ENCODE results near the gene KRTAP10-2. TPM values are rescaled to one million over a fixed set of nuclear protein-coding genes. Genes with fewer than 3 reads are reported as not detected.
A peak's percentile ranks its signal among the peaks of the same experiment; 100 is the strongest.

KRTAP10-2 gene
- total and polyA plus RNA-seq, 2 donors (not counting 1 experiment from before 2014, with no cell fraction given), result not detected

DNA sequence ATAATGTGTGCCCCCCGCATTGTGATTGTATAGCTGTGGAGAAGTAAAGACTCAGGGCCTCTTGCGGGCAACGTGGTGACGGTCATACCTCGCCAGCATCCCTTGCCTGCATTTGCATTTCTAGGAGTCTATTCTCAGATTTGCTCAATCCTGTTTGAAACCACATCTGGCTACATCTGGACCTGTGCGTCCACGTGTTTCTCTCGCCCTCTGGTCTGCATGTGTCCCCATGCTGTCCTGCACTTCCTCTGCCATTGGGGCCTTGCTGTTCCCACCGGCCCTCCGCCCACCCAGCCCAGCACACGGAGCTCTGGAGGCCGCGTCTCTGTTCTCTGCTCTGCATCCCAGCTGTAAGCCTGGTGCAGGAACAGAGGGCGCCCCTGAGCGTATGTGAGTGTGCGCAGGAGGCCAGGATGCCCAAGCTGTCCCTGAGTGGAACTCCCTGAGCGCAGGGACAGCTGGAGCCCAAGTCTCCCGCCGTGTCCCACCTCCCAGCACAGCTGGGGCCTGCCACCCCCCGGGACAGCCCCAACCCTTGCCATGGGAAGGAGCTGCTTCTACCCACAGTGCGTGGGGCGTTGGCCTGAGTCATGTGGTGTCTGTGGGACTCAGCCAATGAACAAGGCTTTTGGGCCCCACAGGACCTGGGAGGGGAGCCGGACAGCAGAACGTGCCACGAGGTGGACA, 1.6 kb downstream of the KRTAP10-2 start:
- H3K4me2 ChIP-seq (ENCODE audit: extremely low read depth, insufficient read depth, low read length), result no peak overlapping the region
- no peaks in the 10 kb centered on the region for H3K36me3 ChIP-seq (ENCODE audit: control insufficient read depth, insufficient read depth, low read length)
- H3K4me1 ChIP-seq (ENCODE audit: control insufficient read depth, extremely low read depth, insufficient read depth, low read length), result no peaks in the 10 kb centered on the region
- no peak overlapping the region for H3K4me3 ChIP-seq (replicated peaks in 1 of 4; ENCODE audit: control extremely low read depth in 1 of 4, insufficient read depth in 1 of 4, low read depth in 3 of 4, low read length in 4 of 4)
- no peaks in the 10 kb centered on the region for H3K27me3 ChIP-seq (ENCODE audit: control insufficient read depth, insufficient read depth, low read length)
- no peaks in the 10 kb centered on the region for H3K9me3 ChIP-seq (ENCODE audit: control insufficient read depth, insufficient read depth, low read depth, low read length)
- H4K20me1 ChIP-seq (ENCODE audit: control insufficient read depth, extremely low read depth, insufficient read depth, low read length), result no peaks in the 10 kb centered on the region
- no peak for TF ChIP-seq EZH2 (IDR thresholded peaks at IDR 0.05; ENCODE audit: low read length, missing control alignments)
- TF ChIP-seq, protein P1, sequence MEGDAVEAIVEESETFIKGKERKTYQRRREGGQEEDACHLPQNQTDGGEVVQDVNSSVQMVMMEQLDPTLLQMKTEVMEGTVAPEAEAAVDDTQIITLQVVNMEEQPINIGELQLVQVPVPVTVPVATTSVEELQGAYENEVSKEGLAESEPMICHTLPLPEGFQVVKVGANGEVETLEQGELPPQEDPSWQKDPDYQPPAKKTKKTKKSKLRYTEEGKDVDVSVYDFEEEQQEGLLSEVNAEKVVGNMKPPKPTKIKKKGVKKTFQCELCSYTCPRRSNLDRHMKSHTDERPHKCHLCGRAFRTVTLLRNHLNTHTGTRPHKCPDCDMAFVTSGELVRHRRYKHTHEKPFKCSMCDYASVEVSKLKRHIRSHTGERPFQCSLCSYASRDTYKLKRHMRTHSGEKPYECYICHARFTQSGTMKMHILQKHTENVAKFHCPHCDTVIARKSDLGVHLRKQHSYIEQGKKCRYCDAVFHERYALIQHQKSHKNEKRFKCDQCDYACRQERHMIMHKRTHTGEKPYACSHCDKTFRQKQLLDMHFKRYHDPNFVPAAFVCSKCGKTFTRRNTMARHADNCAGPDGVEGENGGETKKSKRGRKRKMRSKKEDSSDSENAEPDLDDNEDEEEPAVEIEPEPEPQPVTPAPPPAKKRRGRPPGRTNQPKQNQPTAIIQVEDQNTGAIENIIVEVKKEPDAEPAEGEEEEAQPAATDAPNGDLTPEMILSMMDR (conservative IDR thresholded peaks at IDR 0.05 in 1 of 2, IDR thresholded peaks at IDR 0.05 in 1 of 2; ENCODE audit: low read depth in 1 of 2, low read length in 2 of 2), result no peak
- H3K79me2 ChIP-seq (ENCODE audit: control insufficient read depth, insufficient read depth, low read length), result no peaks in the 10 kb centered on the region
- H3K27ac ChIP-seq (ENCODE audit: insufficient read depth, low read length), result no peak overlapping the region
- H3K9ac ChIP-seq (ENCODE audit: insufficient read depth, low read length), result no peak overlapping the region
- H2AFZ ChIP-seq (ENCODE audit: low read length), result no peak overlapping the region
- DNase-seq (ENCODE audit: low read depth in 2 of 2), result no peak

- peak in 1 of 2 donors; percentile 9 for DNase-seq (ENCODE audit: low read depth in 2 of 2)
- no peak overlapping the region for H2AFZ ChIP-seq (ENCODE audit: low read length)
Observed at GRCh38 chr21:44548922-44549321, 2.4 kb downstream of the KRTAP10-2 start.

DNA sequence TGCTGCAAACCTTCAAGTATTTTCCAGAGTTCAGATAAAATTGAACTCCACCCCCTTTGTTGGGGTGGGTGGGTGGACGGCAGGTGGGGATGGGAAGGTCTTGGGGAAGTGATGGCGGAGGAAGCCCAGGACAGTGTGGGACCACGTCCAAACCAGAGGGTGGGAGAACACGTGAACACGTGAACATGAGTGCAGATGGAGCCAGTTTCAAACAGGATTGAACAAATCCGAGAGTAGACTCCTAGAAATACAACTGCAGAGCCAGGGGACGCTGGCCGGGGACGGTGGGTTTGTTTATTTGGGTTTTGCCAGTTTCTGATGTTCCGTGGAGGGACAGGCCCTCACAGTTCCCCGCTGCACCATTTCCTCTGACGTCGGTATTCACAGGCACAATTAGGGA, 2.9 kb downstream of the KRTAP10-2 start:
- Histone ChIP-seq H3K4me3 (replicated peaks in 1 of 4; ENCODE audit: control extremely low read depth in 1 of 4, insufficient read depth in 1 of 4, low read depth in 3 of 4, low read length in 4 of 4) (no peak overlapping the region), H2AFZ (ENCODE audit: low read length) (no peak overlapping the region)

More at GRCh38 chr21:44548922-44549321, 2.4 kb downstream of the KRTAP10-2 start:
- Histone ChIP-seq H3K27me3 (ENCODE audit: control insufficient read depth, insufficient read depth, low read length) (no peaks in the 10 kb centered on the region), H3K9me3 (ENCODE audit: control insufficient read depth, insufficient read depth, low read depth, low read length) (no peaks in the 10 kb centered on the region), H3K36me3 (ENCODE audit: control insufficient read depth, insufficient read depth, low read length) (no peaks in the 10 kb centered on the region), H3K79me2 (ENCODE audit: control insufficient read depth, insufficient read depth, low read length) (no peaks in the 10 kb centered on the region), H3K27ac (ENCODE audit: insufficient read depth, low read length) (no peak overlapping the region), H4K20me1 (ENCODE audit: control insufficient read depth, extremely low read depth, insufficient read depth, low read length) (no peaks in the 10 kb centered on the region), H3K4me1 (ENCODE audit: control insufficient read depth, extremely low read depth, insufficient read depth, low read length) (no peaks in the 10 kb centered on the region), H3K4me3 (replicated peaks in 1 of 4; ENCODE audit: control extremely low read depth in 1 of 4, insufficient read depth in 1 of 4, low read depth in 3 of 4, low read length in 4 of 4) (no peak overlapping the region), H3K4me2 (ENCODE audit: extremely low read depth, insufficient read depth, low read length) (no peak overlapping the region), H3K9ac (ENCODE audit: insufficient read depth, low read length) (no peak overlapping the region)
- TF ChIP-seq EZH2 (IDR thresholded peaks at IDR 0.05; ENCODE audit: low read length, missing control alignments), result no peak
- TF ChIP-seq, protein P1 (conservative IDR thresholded peaks at IDR 0.05 in 1 of 2, IDR thresholded peaks at IDR 0.05 in 1 of 2; ENCODE audit: low read depth in 1 of 2, low read length in 2 of 2), result no peak

More for the DNA sequence above, 2.9 kb downstream of the KRTAP10-2 start:
- no peak for DNase-seq (ENCODE audit: low read depth in 2 of 2)
- no peaks in the 10 kb centered on the region for H3K9me3 ChIP-seq (ENCODE audit: control insufficient read depth, insufficient read depth, low read depth, low read length)
- H4K20me1 ChIP-seq (ENCODE audit: control insufficient read depth, extremely low read depth, insufficient read depth, low read length), result no peaks in the 10 kb centered on the region
- H3K36me3 ChIP-seq (ENCODE audit: control insufficient read depth, insufficient read depth, low read length), result no peaks in the 10 kb centered on the region
- no peak overlapping the region for H3K27ac ChIP-seq (ENCODE audit: insufficient read depth, low read length)
- H3K9ac ChIP-seq (ENCODE audit: insufficient read depth, low read length), result no peak overlapping the region
- H3K79me2 ChIP-seq (ENCODE audit: control insufficient read depth, insufficient read depth, low read length), result no peaks in the 10 kb centered on the region
- no peaks in the 10 kb centered on the region for H3K4me1 ChIP-seq (ENCODE audit: control insufficient read depth, extremely low read depth, insufficient read depth, low read length)
- no peaks in the 10 kb centered on the region for H3K27me3 ChIP-seq (ENCODE audit: control insufficient read depth, insufficient read depth, low read length)
- H3K4me2 ChIP-seq (ENCODE audit: extremely low read depth, insufficient read depth, low read length), result no peak overlapping the region
- TF ChIP-seq, protein P1 (conservative IDR thresholded peaks at IDR 0.05 in 1 of 2, IDR thresholded peaks at IDR 0.05 in 1 of 2; ENCODE audit: low read depth in 1 of 2, low read length in 2 of 2), result no peak
- no peak for TF ChIP-seq EZH2 (IDR thresholded peaks at IDR 0.05; ENCODE audit: low read length, missing control alignments)

All from fibroblast of lung (primary cell).